ENCODE measurements around the gene ZWILCH. TPM values are rescaled to one million over a fixed set of nuclear protein-coding genes. Genes with fewer than 3 reads are reported as not detected.

The ZWILCH gene
- polyA plus RNA-seq, 1 experiment: 18.1 TPM

DNA sequence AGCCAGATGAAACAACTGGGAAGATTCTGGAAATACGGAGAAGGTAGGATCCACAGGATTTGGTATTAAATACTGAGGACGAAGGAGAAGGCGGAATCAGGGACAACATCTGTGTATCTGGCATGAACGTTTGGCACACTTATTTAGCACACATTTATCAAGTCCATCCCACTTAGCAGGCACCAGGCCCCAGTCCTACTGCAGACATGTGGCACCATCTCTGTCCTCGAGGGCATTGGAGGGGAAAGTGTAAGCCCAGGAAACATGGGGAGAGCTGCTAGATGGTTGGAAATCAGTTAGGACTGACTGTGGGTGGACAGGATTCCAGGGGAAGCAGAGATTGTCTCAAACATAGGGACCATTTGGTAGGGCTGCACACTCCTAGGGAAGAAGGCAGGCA is 89.7 kb downstream of the ZWILCH start:
- no peak for DNase-seq (ENCODE audit: low read depth, low spot score)

DNA sequence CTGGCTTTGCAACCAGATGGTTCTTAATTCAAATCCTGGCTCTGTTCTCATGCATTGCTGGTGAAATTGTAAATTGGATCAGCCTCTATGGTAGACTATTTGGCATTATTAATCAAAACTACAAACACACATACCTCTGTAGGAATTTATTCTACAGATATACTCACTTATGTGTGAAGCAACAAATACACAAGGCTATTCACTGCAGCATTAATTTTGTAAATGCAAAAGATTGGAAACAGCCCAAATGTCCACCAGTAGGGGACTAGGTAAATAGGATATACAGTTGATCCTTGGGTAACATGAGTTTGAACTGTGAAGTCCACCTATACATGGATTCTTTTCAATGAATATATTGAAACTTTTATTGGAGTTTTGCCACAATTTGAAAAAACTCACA is 90.2 kb downstream of the ZWILCH start:
- DNase-seq (ENCODE audit: low read depth, low spot score): no peak
- ChIA-PET CTCF (interaction anchor here (1.6 kb wide), 1 partner anchor 267 kb away, joined by 3 read pairs; no protein-coding TSS in a partner anchor), POLR2A (no interaction called here)
- Histone ChIP-seq H3K27me3 (ENCODE audit: control insufficient read depth, insufficient read depth, low read length) (peaks cover 12% of the 10 kb centered on the region), H3K4me3 (ENCODE audit: low read depth, low read length) (no peak overlapping the region), H3K9me3 (ENCODE audit: control insufficient read depth, insufficient read depth, low read length) (no peaks in the 10 kb centered on the region), H3K27ac (ENCODE audit: low read depth, low read length) (no peak overlapping the region)
- TF ChIP-seq, protein P1, sequence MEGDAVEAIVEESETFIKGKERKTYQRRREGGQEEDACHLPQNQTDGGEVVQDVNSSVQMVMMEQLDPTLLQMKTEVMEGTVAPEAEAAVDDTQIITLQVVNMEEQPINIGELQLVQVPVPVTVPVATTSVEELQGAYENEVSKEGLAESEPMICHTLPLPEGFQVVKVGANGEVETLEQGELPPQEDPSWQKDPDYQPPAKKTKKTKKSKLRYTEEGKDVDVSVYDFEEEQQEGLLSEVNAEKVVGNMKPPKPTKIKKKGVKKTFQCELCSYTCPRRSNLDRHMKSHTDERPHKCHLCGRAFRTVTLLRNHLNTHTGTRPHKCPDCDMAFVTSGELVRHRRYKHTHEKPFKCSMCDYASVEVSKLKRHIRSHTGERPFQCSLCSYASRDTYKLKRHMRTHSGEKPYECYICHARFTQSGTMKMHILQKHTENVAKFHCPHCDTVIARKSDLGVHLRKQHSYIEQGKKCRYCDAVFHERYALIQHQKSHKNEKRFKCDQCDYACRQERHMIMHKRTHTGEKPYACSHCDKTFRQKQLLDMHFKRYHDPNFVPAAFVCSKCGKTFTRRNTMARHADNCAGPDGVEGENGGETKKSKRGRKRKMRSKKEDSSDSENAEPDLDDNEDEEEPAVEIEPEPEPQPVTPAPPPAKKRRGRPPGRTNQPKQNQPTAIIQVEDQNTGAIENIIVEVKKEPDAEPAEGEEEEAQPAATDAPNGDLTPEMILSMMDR (IDR thresholded peaks at IDR 0.05; ENCODE audit: low read depth, low read length): no peak

More for the DNA sequence above, 89.7 kb downstream of the ZWILCH start:
- CTCF ChIA-PET: interaction anchor here (1.6 kb wide), 1 partner anchor 268 kb away, joined by 3 read pairs; no protein-coding TSS in a partner anchor
- Histone ChIP-seq H3K27me3 (ENCODE audit: control insufficient read depth, insufficient read depth, low read length) (peaks cover 8% of the 10 kb centered on the region), H3K27ac (ENCODE audit: low read depth, low read length) (no peak overlapping the region), H3K9me3 (ENCODE audit: control insufficient read depth, insufficient read depth, low read length) (no peaks in the 10 kb centered on the region), H3K4me3 (ENCODE audit: low read depth, low read length) (no peak overlapping the region)
- POLR2A ChIA-PET: no interaction called here
- TF ChIP-seq, protein P1 (IDR thresholded peaks at IDR 0.05; ENCODE audit: low read depth, low read length): no peak

DNA sequence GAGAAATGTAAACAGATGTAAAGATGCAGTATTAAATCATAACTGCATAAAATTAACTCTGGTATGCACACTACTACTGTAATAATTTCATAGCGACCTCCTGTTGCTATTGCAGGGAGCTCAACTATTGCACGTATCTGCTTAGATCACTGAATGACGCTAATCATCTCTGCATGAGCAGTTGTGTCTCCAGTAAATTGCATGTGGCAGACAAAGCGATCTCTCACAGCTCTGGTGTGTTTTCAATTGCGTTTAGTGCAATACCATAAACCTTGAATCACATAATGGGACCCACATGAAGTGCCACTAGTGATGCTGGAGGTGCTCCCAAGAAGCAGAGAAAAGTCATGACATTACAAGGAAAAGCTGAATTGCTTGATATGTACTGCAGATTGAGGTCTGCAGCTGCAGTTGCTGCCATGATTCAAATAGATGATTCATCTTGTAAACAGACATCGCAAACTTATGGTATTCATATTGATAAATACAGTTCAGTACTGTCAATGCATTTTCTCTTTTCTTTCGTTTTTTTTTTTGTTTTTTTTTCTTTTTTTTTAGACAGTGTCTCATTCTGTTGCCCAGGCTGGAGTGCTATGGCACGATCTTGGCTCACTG is 90.9 kb downstream of the ZWILCH start:
- TF ChIP-seq, protein P1 (IDR thresholded peaks at IDR 0.05; ENCODE audit: low read depth, low read length): no peak
- H3K27me3 ChIP-seq (ENCODE audit: control insufficient read depth, insufficient read depth, low read length): peaks cover 11% of the 10 kb centered on the region
- no peak overlapping the region for H3K27ac ChIP-seq (ENCODE audit: low read depth, low read length)
- no peaks in the 10 kb centered on the region for H3K9me3 ChIP-seq (ENCODE audit: control insufficient read depth, insufficient read depth, low read length)
- H3K4me3 ChIP-seq (ENCODE audit: low read depth, low read length): no peak overlapping the region
- no peak for DNase-seq (ENCODE audit: low read depth, low spot score)
- CTCF ChIA-PET: interaction anchor here (1.6 kb wide), 1 partner anchor 267 kb away, joined by 3 read pairs; no protein-coding TSS in a partner anchor
- POLR2A ChIA-PET: interaction anchor here (0.7 kb wide), 1 partner anchor 8 kb away, joined by 4 read pairs; no protein-coding TSS in a partner anchor

DNA sequence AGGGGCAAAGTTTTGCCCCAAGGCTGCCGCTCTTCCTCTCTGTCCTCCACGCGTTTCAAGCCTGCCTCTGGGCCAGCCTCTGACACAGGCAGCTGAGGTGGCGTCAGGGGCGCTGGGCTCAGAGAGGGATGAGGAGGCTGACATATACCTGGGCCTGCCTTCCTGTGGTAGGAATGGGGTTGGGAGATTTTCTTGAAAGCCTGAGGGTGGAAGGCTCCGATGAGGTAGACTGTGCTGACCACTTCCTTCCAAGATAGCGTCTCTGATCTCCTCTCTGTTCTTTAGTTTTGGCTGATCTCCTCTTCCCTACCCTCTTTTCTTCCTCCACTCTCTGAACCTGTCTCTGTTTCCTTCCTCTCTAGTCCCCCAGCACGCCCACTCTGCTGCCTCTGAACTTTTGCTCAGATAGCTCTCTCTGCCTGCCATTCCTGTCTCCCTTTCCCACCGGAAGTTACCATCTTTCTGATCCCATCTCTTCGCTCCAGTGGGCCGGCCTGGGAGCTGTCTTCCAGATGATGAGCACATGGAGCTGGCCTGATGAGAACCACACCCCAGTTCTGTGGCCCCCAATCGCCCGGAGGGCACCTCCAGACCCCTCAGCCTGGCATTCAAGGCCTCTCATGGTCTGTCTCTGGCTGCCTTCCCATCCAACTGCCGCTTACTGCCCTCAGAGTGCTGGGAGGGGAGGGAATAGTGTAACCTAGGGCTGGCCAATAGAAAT is 93.1 kb downstream of the ZWILCH start:
- POLR2A ChIA-PET: no interaction called here
- CTCF ChIA-PET: no interaction called here
- DNase-seq (ENCODE audit: low read depth, low spot score): no peak
- Histone ChIP-seq H3K27ac (ENCODE audit: low read depth, low read length) (no peak overlapping the region), H3K9me3 (ENCODE audit: control insufficient read depth, insufficient read depth, low read length) (no peaks in the 10 kb centered on the region), H3K27me3 (ENCODE audit: control insufficient read depth, insufficient read depth, low read length) (peaks cover 10% of the 10 kb centered on the region), H3K4me3 (ENCODE audit: low read depth, low read length) (no peak overlapping the region)
- TF ChIP-seq, protein P1 (IDR thresholded peaks at IDR 0.05; ENCODE audit: low read depth, low read length): no peak

Small RNA genes lying within 50 kb of the gene (small RNA-seq; reads per million reads assigned to genes)
- gene MIR4512 (ENCODE audit: insufficient read length, low read depth) (1.6 reads per million), gene RF01159 (ENCODE audit: insufficient read length, low read depth) (not detected), gene SNORD16 (ENCODE audit: insufficient read length, low read depth) (not detected), gene SNORD18A (ENCODE audit: insufficient read length, low read depth) (not detected), gene SNORD18B (ENCODE audit: insufficient read length, low read depth) (not detected), gene SNORD18C (ENCODE audit: insufficient read length, low read depth) (not detected)

Other genes starting within 250 kb of the ZWILCH start
- 8.7 and 12.1 TPM in 2 replicates for gene DIS3L, start 211.8 kb upstream of the ZWILCH start, polyA plus RNA-seq (2011; rRNA removed)
- 7.5 and 10.4 TPM in 2 replicates for gene TIPIN, start 148.6 kb upstream of the ZWILCH start, polyA plus RNA-seq (2011; rRNA removed)
- gene MAP2K1, start 118.4 kb upstream of the ZWILCH start, polyA plus RNA-seq (2011; rRNA removed): 18.4 and 18.8 TPM in 2 replicates
- 26.5 and 31.3 TPM in 2 replicates for gene SNAPC5, start 7.6 kb upstream of the ZWILCH start, polyA plus RNA-seq (2011; rRNA removed)
- 5,001 and 5,274 TPM in 2 replicates for gene RPL4, start 471 bp upstream of the ZWILCH start, polyA plus RNA-seq (2011; rRNA removed)
- gene LCTL, start 60.7 kb downstream of the ZWILCH start, polyA plus RNA-seq (2011; rRNA removed): 6.5 and 7.0 TPM in 2 replicates
- gene SMAD6, start 196.9 kb downstream of the ZWILCH start, polyA plus RNA-seq (2011; rRNA removed): 1.8 and 2.2 TPM in 2 replicates